ENCODE measurements around the gene TMEM209. TPM values are rescaled to one million over a fixed set of nuclear protein-coding genes. Genes with fewer than 3 reads are reported as not detected.

Gene TMEM209
- total RNA-seq, 1 donor from 2014 or later, result 38.9 TPM

DNA sequence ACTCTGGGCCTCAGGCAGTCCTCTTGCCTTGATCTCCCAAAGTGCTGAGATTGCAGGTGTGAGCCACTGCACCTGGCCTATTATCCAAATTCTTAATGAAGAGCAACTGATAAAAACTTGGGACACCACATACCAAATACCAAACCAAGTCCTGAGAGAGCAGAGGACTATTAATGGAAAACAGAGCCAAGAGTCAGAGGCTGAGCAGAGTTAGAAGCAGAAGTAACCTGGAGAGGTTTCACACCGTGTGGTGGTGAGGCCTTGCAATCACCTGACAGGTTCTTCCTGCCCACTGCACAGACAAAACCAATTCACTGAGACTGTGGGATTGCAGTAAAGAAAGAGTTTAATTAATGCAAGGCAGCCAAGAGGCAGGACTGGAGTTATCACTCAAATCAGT is 18.4 kb upstream of the TMEM209 start:
- Histone ChIP-seq H3K36me3 (no peaks in the 10 kb centered on the region), H3K27ac (no peak overlapping the region), H3K27me3 (no peaks in the 10 kb centered on the region), H3F3A (ENCODE audit: low read depth) (peaks cover 13% of the 10 kb centered on the region), H3K4me3 (no peak overlapping the region), H3K4me2 (no peak overlapping the region), H3K4me1 (peaks cover 11% of the 10 kb centered on the region), H3K79me2 (ENCODE audit: low read depth) (no peaks in the 10 kb centered on the region), H4K20me1 (ENCODE audit: low read depth) (no peaks in the 10 kb centered on the region), H2AFZ (replicated peaks) (no peak overlapping the region), H3K9ac (no peak overlapping the region), H3K9me3 (ENCODE audit: low read depth) (no peaks in the 10 kb centered on the region)
- Mint-ChIP-seq H3K36me3 (no peaks in the 10 kb centered on the region), H3K27me3 (ENCODE audit: insufficient read depth, low read depth) (no peaks in the 10 kb centered on the region), H3K27ac (no peak overlapping the region), H3K4me1 (no peaks in the 10 kb centered on the region), H3K9me3 (peaks cover 2% of the 10 kb centered on the region), H3K4me3 (no peak overlapping the region)
- DNase-seq (ENCODE audit: low spot score), result no peak
- TF ChIP-seq EZH2phosphoT487 (IDR thresholded peaks at IDR 0.05), result no peak
- TF ChIP-seq EZH2 (IDR thresholded peaks at IDR 0.05), result no peak
- TF ChIP-seq, protein P1, sequence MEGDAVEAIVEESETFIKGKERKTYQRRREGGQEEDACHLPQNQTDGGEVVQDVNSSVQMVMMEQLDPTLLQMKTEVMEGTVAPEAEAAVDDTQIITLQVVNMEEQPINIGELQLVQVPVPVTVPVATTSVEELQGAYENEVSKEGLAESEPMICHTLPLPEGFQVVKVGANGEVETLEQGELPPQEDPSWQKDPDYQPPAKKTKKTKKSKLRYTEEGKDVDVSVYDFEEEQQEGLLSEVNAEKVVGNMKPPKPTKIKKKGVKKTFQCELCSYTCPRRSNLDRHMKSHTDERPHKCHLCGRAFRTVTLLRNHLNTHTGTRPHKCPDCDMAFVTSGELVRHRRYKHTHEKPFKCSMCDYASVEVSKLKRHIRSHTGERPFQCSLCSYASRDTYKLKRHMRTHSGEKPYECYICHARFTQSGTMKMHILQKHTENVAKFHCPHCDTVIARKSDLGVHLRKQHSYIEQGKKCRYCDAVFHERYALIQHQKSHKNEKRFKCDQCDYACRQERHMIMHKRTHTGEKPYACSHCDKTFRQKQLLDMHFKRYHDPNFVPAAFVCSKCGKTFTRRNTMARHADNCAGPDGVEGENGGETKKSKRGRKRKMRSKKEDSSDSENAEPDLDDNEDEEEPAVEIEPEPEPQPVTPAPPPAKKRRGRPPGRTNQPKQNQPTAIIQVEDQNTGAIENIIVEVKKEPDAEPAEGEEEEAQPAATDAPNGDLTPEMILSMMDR (IDR thresholded peaks at IDR 0.05), result no peak

DNA sequence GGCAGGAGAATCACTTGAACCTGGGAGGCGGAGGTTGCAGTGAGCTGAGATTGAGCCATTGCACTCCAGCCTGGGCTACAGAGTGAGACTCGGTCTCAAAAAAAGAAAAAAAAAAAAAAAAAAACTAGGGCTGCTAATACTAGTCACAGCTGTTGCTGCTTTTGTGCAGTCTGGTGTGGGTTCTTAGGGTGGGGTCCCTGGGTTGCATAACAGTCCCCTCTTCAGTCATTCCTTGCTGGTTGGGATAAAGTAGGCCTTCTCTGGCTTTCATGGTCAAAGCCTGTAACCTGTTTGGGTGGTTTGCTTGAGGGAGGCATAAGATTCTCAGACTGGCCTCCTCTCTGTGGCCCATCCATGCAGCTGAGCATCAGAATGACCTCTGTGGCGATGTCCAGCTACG is 16.5 kb upstream of the TMEM209 start:
- H3K4me3 ChIP-seq, result no peak overlapping the region
- H3K27me3 ChIP-seq, result no peaks in the 10 kb centered on the region
- DNase-seq (ENCODE audit: low spot score), result no peak
- H3K9ac ChIP-seq, result no peak overlapping the region
- no peaks in the 10 kb centered on the region for H3K9me3 ChIP-seq (ENCODE audit: low read depth)
- no peaks in the 10 kb centered on the region for H3F3A ChIP-seq (ENCODE audit: low read depth)
- no peak overlapping the region for H3K4me2 ChIP-seq
- Mint-ChIP-seq H3K4me1 (no peaks in the 10 kb centered on the region), H3K4me3 (no peak overlapping the region), H3K9me3 (peaks cover 2% of the 10 kb centered on the region), H3K27me3 (ENCODE audit: insufficient read depth, low read depth) (peaks cover 2% of the 10 kb centered on the region), H3K36me3 (no peaks in the 10 kb centered on the region), H3K27ac (no peak overlapping the region)
- no peak overlapping the region for H2AFZ ChIP-seq (replicated peaks)
- no peaks in the 10 kb centered on the region for H3K36me3 ChIP-seq
- no peaks in the 10 kb centered on the region for H4K20me1 ChIP-seq (ENCODE audit: low read depth)
- no peaks in the 10 kb centered on the region for H3K4me1 ChIP-seq
- TF ChIP-seq EZH2 (IDR thresholded peaks at IDR 0.05) (no peak), EZH2phosphoT487 (IDR thresholded peaks at IDR 0.05) (no peak)
- TF ChIP-seq, protein P1 (IDR thresholded peaks at IDR 0.05), result no peak
- H3K79me2 ChIP-seq (ENCODE audit: low read depth), result no peaks in the 10 kb centered on the region
- H3K27ac ChIP-seq, result no peak overlapping the region

DNA sequence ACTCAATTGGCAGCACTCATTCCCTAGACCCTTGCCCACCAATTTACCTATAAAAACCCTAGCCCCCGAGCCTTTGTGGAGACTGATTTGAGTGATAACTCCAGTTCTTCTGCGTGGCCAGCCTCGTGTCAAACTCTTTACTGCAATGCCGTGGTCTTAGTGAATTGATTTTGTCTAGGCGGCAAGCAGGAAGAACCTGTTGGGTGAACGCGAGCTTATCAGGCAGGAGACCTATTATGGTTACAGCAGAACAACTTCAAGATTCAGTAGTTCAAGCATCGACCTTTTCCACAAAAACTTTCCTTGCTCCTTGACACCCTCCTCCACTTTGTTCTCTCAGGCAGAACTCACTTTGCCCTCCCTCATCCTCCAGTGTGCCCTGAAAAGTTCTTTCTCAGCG is 14.7 kb upstream of the TMEM209 start:
- Mint-ChIP-seq H3K27me3 (ENCODE audit: insufficient read depth, low read depth) (peaks cover 4% of the 10 kb centered on the region), H3K27ac (no peak overlapping the region), H3K4me3 (no peak overlapping the region), H3K4me1 (no peaks in the 10 kb centered on the region), H3K9me3 (no peaks in the 10 kb centered on the region), H3K36me3 (no peaks in the 10 kb centered on the region)
- Histone ChIP-seq H2AFZ (replicated peaks) (no peak overlapping the region), H3K9ac (no peak overlapping the region), H3F3A (ENCODE audit: low read depth) (no peaks in the 10 kb centered on the region), H3K36me3 (no peaks in the 10 kb centered on the region), H3K79me2 (ENCODE audit: low read depth) (no peaks in the 10 kb centered on the region), H3K4me3 (no peak overlapping the region), H3K4me2 (no peak overlapping the region), H3K27me3 (no peaks in the 10 kb centered on the region), H3K9me3 (ENCODE audit: low read depth) (no peaks in the 10 kb centered on the region), H4K20me1 (ENCODE audit: low read depth) (no peaks in the 10 kb centered on the region), H3K27ac (no peak overlapping the region), H3K4me1 (no peaks in the 10 kb centered on the region)
- DNase-seq (ENCODE audit: low spot score), result no peak
- TF ChIP-seq, protein P1 (IDR thresholded peaks at IDR 0.05), result no peak
- TF ChIP-seq EZH2 (IDR thresholded peaks at IDR 0.05) (no peak), EZH2phosphoT487 (IDR thresholded peaks at IDR 0.05) (no peak)
